ENCODE data around the gene NT5DC4.

NT5DC4 gene

DNA sequence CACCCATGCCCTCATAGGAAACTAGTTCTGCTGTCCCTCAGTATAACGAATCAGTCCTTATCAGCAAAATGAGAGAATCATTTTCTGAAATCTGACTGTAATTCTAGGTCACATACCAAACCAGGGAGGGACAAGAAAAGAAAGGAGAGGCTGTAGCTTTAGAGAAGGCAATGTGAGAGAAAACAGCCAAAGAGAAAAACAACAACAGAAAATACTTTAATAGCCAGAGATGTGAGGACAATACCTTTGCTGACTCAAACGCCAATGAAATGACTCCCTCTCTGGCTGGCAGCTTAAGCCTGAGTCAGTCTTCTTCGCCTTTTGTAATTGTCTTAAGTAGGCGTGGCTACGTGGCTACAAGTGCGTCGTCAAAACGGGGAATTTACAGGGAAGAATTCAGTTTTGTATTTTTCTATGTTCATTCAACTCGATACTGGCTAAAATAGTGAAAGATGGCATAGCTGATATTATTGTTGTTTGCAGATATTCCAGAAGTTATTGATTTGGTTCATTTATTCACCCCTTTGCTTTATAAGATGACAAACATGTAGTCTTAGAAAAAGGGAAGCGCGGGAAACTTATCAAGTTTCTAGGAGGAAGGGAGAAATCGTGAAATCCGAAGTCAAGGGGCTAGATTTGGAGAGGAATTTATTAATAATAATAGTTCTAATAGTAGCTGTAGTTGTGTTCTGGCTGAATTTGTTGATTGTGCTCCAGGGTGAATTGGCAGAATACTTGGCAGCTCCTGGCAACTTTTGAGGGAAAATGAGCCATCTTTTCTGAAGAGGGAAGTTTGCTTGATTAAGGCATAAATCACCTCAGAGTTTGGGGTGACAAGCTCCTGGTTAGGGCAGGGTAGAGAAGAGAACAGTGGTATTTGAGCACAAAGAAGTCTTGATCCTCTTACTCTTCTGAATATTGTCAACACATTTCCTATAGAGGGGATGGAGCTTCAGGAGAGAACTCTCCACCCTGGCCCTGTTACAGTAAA, 63.7 kb downstream of the NT5DC4 start, which contains the start of gene IL1A:
Gene IL1A, minus strand, starts transcription at position 295 of the 991 bp plus-strand sequence. CDS start 723 bp downstream, outside the sequence.
- DNase-seq (ENCODE audit: low read depth, low spot score): no peak

DNA sequence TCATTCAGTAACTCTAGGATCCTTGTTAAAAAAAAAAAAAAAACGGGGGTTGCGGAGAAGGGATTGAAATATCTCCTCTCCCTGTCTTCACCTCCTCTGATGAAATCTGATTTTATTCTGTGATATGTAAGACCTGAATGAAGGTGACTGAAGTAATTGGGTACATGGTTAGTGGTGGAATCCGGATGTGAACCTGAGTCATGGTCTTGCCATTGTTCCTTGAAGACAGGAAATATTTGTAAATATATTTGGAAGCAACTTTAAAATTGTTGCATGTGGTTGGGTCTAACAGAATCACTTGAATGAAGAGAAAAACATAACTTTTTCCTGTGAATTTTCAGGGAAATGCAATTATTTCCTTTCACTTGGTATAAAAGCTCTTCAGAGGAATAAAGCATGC, 66.5 kb downstream of the NT5DC4 start:
- DNase-seq (ENCODE audit: low read depth, low spot score): no peak

DNA sequence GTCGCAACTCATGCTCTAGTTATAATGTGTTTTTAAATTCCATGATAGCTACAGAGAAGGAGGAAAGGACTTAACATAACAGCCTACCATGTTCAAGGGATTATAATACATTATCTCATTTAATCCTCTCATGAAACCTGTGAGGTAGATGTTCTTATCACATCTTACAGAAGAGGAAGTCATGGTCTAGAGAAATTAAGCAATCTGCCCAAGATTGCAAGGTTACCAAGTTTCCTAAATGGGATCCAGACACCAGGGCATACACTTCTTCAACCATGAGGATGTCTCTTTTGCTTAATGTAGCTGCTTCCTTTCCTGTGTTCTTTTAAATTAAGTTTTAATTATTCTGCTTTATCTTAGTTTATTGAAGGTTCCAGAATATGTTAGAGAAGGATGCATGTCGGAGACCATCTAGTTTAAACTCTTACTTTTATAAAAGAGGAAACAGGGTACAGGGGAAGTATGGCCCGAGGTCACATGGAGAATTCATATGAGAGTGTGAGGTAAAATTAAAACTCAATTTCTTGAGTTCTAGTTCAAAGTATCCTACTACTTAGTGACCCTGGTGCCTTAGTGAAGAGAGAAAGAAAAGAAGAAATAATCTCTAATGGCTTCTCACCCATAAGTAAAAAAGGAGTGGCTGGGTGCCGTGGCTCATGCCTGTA, 67.0 kb downstream of the NT5DC4 start:
- no peak for DNase-seq (ENCODE audit: low read depth, low spot score)

DNA sequence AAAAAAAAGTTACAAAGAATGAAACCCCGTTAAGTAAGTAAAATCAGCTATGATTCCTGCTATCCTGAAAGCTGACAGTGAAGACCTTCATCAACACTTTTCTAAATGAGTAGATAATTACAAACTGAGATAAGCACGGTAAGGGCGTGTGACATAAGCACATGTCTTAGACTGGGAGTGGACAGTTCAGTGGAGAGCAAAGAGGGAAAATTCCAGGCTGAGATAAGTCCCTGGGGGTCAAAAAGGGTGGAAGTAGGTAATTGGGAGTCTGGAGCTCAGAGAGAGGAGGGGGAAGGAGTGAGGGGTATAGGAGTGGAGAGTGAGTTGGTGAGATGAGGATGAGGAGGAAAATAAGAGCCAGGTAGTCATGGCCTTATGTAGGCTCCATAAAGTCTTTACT, 67.8 kb downstream of the NT5DC4 start:
- no peak for DNase-seq (ENCODE audit: low read depth, low spot score)
